ENCODE data around the gene GRHL3.

DNA sequence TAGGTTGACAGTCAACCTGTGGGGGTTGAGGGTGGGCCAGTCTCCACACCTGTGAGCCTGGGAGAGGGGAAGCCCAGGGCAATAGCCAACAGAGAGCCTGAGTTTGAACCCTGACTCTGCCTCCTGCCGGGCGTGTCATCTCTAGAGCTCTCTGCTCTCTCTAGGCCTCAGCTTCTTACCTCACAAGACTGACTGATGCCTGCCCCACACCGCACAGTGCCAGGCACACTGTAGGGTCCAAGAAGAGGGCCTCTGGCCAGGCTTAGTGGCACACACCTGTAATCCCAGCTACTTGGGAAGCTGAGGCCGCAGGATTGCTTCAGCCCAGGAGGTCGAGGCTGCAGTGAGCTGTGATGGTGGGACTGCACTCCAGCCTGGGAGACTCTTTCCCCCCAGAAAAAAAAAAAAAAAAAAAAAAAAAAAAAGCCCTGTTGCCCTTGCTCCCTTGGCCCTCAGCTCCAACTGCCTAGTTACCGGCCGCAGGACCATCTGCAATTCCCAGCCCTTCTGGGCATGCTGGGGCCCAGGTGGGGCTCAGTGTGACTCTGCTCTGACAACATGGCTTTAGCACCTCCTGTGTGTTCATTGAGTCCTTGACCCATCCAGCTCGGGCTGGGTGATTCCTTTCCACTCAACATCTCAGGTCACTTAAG lies 25.1 kb downstream of the GRHL3 start:
- TF ChIP-seq, protein P1, sequence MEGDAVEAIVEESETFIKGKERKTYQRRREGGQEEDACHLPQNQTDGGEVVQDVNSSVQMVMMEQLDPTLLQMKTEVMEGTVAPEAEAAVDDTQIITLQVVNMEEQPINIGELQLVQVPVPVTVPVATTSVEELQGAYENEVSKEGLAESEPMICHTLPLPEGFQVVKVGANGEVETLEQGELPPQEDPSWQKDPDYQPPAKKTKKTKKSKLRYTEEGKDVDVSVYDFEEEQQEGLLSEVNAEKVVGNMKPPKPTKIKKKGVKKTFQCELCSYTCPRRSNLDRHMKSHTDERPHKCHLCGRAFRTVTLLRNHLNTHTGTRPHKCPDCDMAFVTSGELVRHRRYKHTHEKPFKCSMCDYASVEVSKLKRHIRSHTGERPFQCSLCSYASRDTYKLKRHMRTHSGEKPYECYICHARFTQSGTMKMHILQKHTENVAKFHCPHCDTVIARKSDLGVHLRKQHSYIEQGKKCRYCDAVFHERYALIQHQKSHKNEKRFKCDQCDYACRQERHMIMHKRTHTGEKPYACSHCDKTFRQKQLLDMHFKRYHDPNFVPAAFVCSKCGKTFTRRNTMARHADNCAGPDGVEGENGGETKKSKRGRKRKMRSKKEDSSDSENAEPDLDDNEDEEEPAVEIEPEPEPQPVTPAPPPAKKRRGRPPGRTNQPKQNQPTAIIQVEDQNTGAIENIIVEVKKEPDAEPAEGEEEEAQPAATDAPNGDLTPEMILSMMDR (IDR thresholded peaks at IDR 0.05; ENCODE audit: extremely low read depth in 1 of 2, insufficient read depth in 1 of 2, low read depth in 1 of 2, low read length in 2 of 2) = no peak
- TF ChIP-seq MYC (IDR thresholded peaks at IDR 0.05; ENCODE audit: low read depth, low read length) (no peak), GATA2 (IDR thresholded peaks at IDR 0.05; ENCODE audit: insufficient read depth, insufficient read length, low read depth, low read length) (no peak)
